GM23338 (cell line): Measurements from ENCODE around the gene PRRG3. TPM values are rescaled to one million over a fixed set of nuclear protein-coding genes. Genes with fewer than 3 reads are reported as not detected.

Experiments
- ATAC-seq: fragments of 200-7000 bp; cut with Tn5 transposase; 3 replicates; pipeline ENCODE4 v1.9.1; 2020
- DNase-seq: peaks from one replicate; pipeline ENCODE4 v3.0.0-alpha.2; 2015; ENCODE audit warnings: low spot score
- H2AFZ ChIP-seq: fragments of 200-600 bp; sonication (generic); 2 replicates; pipeline ENCODE4 v1.8.0; 2016; ENCODE audit warnings: antibody characterized with exemption, mild to moderate bottlenecking, moderate library complexity
- H3F3A ChIP-seq: fragments of 200-600 bp; sonication (generic); replicated peaks from 2 replicates; pipeline ENCODE4 v1.8.0; 2017; ENCODE audit warnings: antibody characterized with exemption, mixed run types, low read depth
- H3K27ac ChIP-seq: fragments of 200-600 bp; sonication (generic); 2 replicates; pipeline ENCODE4 v1.6.1; 2016; ENCODE audit warnings: low read depth
- H3K27me3 ChIP-seq: fragments of 200-600 bp; sonication (generic); 2 replicates; pipeline ENCODE4 v1.8.0; 2016; ENCODE audit warnings: mild to moderate bottlenecking, mixed run types, moderate library complexity; ENCODE audit not compliant: insufficient read depth
- H3K36me3 ChIP-seq: fragments of 200-600 bp; sonication (generic); 2 replicates; pipeline ENCODE4 v1.8.0; 2016; ENCODE audit warnings: mild to moderate bottlenecking; ENCODE audit not compliant: insufficient read depth
- H3K4me1 ChIP-seq: fragments of 200-600 bp; sonication (generic); 2 replicates; pipeline ENCODE4 v1.8.0; 2016; ENCODE audit warnings: mild to moderate bottlenecking, moderate library complexity; ENCODE audit not compliant: insufficient read depth
- H3K4me2 ChIP-seq: fragments of 200-600 bp; sonication (generic); 2 replicates; pipeline ENCODE4 v1.7.1; 2017; ENCODE audit warnings: mixed run types
- H3K4me3 ChIP-seq: fragments of 200-600 bp; sonication (generic); 2 replicates; pipeline ENCODE4 v1.6.1; 2016; ENCODE audit warnings: mixed run types
- H3K79me2 ChIP-seq: fragments of 200-600 bp; sonication (generic); replicated peaks from 2 replicates; pipeline ENCODE4 v1.8.0; 2017; ENCODE audit warnings: mild to moderate bottlenecking; ENCODE audit not compliant: insufficient read depth
- H3K9me2 ChIP-seq: fragments of 200-600 bp; sonication (generic); 2 replicates; pipeline ENCODE4 v1.8.0; 2017; ENCODE audit not compliant: insufficient read depth
- H4K20me1 ChIP-seq: fragments of 200-600 bp; sonication (generic); replicated peaks from 2 replicates; pipeline ENCODE4 v1.8.0; 2017; ENCODE audit warnings: mild to moderate bottlenecking; ENCODE audit not compliant: insufficient read depth
- H3K27ac Mint-ChIP-seq: 2 replicates; pipeline ENCODE4 v1.8.0; 2020; ENCODE audit warnings: inconsistent platforms, mild to moderate bottlenecking, moderate library complexity, mixed read lengths
- H3K27me3 Mint-ChIP-seq: 3 replicates; pipeline ENCODE4 v1.8.0; 2022; ENCODE audit warnings: low read depth, mild to moderate bottlenecking, moderate library complexity, mixed read lengths, inconsistent platforms; ENCODE audit not compliant: insufficient read depth, poor library complexity
- H3K36me3 Mint-ChIP-seq: 3 replicates; pipeline ENCODE4 v1.8.0; 2021; ENCODE audit warnings: low read depth, mild to moderate bottlenecking, inconsistent platforms, moderate library complexity, mixed read lengths
- H3K4me1 Mint-ChIP-seq: 3 replicates; pipeline ENCODE4 v1.8.0; 2020; ENCODE audit warnings: mild to moderate bottlenecking, inconsistent platforms, mixed read lengths
- H3K4me3 Mint-ChIP-seq: 3 replicates; pipeline ENCODE4 v1.8.0; 2021; ENCODE audit warnings: moderate library complexity, mild to moderate bottlenecking, inconsistent platforms, mixed read lengths
- H3K9me3 Mint-ChIP-seq: 3 replicates; pipeline ENCODE4 v1.8.0; 2020; ENCODE audit warnings: moderate library complexity, mild to moderate bottlenecking, inconsistent platforms, mixed read lengths
- CREB1 ChIP-seq: fragments of 250-450 bp; sonication (Bioruptor Pico); IDR thresholded peaks from 2 replicates; pipeline ENCODE4 v1.5.0; 2020; ENCODE audit warnings: low read depth, mild to moderate bottlenecking, moderate library complexity
- ETS1 ChIP-seq: IDR thresholded peaks from 2 replicates; pipeline ENCODE4 v1.6.1; 2016; ENCODE audit warnings: antibody characterized with exemption
- EZH2 ChIP-seq: fragments of 200-600 bp; sonication (generic); IDR thresholded peaks from one replicate; pipeline ENCODE4 v1.8.0; 2017; ENCODE audit warnings: antibody characterized with exemption, mild to moderate bottlenecking, low read depth; ENCODE audit not compliant: unreplicated experiment
- EZH2phosphoT487 ChIP-seq: fragments of 200-600 bp; sonication (generic); IDR thresholded peaks from one replicate; pipeline ENCODE4 v1.8.1; 2018; ENCODE audit warnings: antibody characterized with exemption; ENCODE audit not compliant: unreplicated experiment
- JUNB ChIP-seq: IDR thresholded peaks from one replicate; pipeline ENCODE4 v1.6.1; 2016; ENCODE audit warnings: antibody characterized with exemption; ENCODE audit not compliant: unreplicated experiment
- NANOG ChIP-seq: IDR thresholded peaks from 2 replicates; pipeline ENCODE4 v1.6.1; 2016; ENCODE audit warnings: antibody characterized with exemption, borderline replicate concordance
- POLR2AphosphoS5 ChIP-seq: IDR thresholded peaks from 2 replicates; pipeline ENCODE4 v1.6.1; 2016; ENCODE audit warnings: antibody characterized with exemption, low read depth
- STAT1 ChIP-seq: IDR thresholded peaks from one replicate; pipeline ENCODE4 v1.6.1; 2016; ENCODE audit warnings: antibody characterized with exemption; ENCODE audit not compliant: unreplicated experiment
- ZNF114 ChIP-seq: fragments of 250-450 bp; sonication (Bioruptor Pico); IDR thresholded peaks from 2 replicates; pipeline ENCODE4 v1.5.0; 2020; ENCODE audit warnings: mild to moderate bottlenecking, moderate library complexity
- ZNF331 ChIP-seq: fragments of 250-450 bp; sonication (Bioruptor Pico); IDR thresholded peaks from 2 replicates; pipeline ENCODE4 v1.5.0; 2020; ENCODE audit warnings: low read depth, mild to moderate bottlenecking, moderate library complexity
- polyA plus RNA-seq: library from polyadenylated mRNA; unstranded; fragments of >200 nt; fragmentation: Nextera tagmentation; extraction: Ambion mirVana; gene quantifications from 2 replicates; pipeline ENCODE4 v1.2.1, GENCODE V29; 2016
- total RNA-seq: library from RNA; depleted of rRNA; stranded (reverse); fragments of >200 nt; shearing (Covaris generic); gene quantifications from 2 replicates; pipeline ENCODE4 v1.2.3, GENCODE V29; 2014
- TF ChIP-seq, protein P1 (sequence below): fragments of 250-450 bp; sonication (Bioruptor Pico); IDR thresholded peaks from 2 replicates; pipeline ENCODE4 v1.5.0; 2020; ENCODE audit warnings: mild to moderate bottlenecking, moderate library complexity
- TF ChIP-seq, protein P2 (sequence below): IDR thresholded peaks from one replicate; pipeline ENCODE4 v1.6.1; 2018; ENCODE audit warnings: antibody characterized with exemption; ENCODE audit not compliant: unreplicated experiment
- TF ChIP-seq, protein P3 (sequence below), 2 experiments: fragments of 200-600 bp in 1 of 2; sonication (generic) in 1 of 2; conservative IDR thresholded peaks; 2 replicates each; pipeline versions ENCODE4 v1.5.1 to v1.6.1; 2016 to 2017; ENCODE audit warnings: antibody characterized with exemption in 2 of 2, low read depth in 2 of 2, mild to moderate bottlenecking in 2 of 2, moderate library complexity in 1 of 2

PRRG3 gene
- total and polyA plus RNA-seq, 2 experiments from 2014 or later: 5.0 to 10.6 TPM

DNA sequence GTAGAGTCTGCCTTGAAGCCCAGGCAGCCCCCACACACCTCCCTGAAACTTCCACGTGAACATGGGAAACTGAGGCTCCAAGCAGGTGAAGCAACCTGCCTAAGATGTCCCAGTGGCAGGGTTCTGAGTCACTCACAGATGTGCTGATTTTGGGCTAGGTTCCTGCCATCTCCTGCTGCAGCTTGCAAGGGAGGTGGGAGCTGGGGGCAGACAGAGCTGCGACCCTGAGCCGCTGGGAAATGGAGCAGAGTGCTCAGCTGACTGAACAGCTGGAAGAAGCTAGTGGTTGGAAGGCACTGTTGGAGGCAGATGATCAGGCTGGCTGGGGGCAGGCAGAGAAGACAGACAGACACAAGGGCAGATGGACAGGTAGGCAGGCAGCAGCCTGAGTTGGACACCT is 17.0 kb downstream of the PRRG3 start:
- H3K9me2 ChIP-seq: no peaks in the 10 kb centered on the region
- H3K27me3 ChIP-seq: no peaks in the 10 kb centered on the region
- H2AFZ ChIP-seq: no peak overlapping the region
- H3K79me2 ChIP-seq: no peaks in the 10 kb centered on the region
- H3F3A ChIP-seq: no peaks in the 10 kb centered on the region
- no peak for TF ChIP-seq JUNB
- TF ChIP-seq NANOG: no peak
- TF ChIP-seq, protein P1, sequence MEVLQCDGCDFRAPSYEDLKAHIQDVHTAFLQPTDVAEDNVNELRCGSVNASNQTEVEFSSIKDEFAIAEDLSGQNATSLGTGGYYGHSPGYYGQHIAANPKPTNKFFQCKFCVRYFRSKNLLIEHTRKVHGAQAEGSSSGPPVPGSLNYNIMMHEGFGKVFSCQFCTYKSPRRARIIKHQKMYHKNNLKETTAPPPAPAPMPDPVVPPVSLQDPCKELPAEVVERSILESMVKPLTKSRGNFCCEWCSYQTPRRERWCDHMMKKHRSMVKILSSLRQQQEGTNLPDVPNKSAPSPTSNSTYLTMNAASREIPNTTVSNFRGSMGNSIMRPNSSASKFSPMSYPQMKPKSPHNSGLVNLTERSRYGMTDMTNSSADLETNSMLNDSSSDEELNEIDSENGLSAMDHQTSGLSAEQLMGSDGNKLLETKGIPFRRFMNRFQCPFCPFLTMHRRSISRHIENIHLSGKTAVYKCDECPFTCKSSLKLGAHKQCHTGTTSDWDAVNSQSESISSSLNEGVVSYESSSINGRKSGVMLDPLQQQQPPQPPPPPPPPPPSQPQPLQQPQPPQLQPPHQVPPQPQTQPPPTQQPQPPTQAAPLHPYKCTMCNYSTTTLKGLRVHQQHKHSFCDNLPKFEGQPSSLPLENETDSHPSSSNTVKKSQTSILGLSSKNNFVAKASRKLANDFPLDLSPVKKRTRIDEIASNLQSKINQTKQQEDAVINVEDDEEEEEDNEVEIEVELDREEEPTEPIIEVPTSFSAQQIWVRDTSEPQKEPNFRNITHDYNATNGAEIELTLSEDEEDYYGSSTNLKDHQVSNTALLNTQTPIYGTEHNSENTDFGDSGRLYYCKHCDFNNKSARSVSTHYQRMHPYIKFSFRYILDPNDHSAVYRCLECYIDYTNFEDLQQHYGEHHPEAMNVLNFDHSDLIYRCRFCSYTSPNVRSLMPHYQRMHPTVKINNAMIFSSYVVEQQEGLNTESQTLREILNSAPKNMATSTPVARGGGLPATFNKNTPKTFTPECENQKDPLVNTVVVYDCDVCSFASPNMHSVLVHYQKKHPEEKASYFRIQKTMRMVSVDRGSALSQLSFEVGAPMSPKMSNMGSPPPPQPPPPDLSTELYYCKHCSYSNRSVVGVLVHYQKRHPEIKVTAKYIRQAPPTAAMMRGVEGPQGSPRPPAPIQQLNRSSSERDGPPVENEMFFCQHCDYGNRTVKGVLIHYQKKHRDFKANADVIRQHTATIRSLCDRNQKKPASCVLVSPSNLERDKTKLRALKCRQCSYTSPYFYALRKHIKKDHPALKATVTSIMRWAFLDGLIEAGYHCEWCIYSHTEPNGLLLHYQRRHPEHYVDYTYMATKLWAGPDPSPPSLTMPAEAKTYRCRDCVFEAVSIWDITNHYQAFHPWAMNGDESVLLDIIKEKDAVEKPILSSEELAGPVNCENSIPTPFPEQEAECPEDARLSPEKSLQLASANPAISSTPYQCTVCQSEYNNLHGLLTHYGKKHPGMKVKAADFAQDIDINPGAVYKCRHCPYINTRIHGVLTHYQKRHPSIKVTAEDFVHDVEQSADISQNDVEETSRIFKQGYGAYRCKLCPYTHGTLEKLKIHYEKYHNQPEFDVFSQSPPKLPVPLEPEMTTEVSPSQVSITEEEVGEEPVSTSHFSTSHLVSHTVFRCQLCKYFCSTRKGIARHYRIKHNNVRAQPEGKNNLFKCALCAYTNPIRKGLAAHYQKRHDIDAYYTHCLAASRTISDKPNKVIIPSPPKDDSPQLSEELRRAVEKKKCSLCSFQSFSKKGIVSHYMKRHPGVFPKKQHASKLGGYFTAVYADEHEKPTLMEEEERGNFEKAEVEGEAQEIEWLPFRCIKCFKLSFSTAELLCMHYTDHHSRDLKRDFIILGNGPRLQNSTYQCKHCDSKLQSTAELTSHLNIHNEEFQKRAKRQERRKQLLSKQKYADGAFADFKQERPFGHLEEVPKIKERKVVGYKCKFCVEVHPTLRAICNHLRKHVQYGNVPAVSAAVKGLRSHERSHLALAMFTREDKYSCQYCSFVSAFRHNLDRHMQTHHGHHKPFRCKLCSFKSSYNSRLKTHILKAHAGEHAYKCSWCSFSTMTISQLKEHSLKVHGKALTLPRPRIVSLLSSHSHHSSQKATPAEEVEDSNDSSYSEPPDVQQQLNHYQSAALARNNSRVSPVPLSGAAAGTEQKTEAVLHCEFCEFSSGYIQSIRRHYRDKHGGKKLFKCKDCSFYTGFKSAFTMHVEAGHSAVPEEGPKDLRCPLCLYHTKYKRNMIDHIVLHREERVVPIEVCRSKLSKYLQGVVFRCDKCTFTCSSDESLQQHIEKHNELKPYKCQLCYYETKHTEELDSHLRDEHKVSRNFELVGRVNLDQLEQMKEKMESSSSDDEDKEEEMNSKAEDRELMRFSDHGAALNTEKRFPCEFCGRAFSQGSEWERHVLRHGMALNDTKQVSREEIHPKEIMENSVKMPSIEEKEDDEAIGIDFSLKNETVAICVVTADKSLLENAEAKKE: no peak
- no peak for TF ChIP-seq ZNF114
- TF ChIP-seq EZH2: no peak
- TF ChIP-seq ZNF331 (CRISPR knock-in tag): no peak
- TF ChIP-seq, protein P2, sequence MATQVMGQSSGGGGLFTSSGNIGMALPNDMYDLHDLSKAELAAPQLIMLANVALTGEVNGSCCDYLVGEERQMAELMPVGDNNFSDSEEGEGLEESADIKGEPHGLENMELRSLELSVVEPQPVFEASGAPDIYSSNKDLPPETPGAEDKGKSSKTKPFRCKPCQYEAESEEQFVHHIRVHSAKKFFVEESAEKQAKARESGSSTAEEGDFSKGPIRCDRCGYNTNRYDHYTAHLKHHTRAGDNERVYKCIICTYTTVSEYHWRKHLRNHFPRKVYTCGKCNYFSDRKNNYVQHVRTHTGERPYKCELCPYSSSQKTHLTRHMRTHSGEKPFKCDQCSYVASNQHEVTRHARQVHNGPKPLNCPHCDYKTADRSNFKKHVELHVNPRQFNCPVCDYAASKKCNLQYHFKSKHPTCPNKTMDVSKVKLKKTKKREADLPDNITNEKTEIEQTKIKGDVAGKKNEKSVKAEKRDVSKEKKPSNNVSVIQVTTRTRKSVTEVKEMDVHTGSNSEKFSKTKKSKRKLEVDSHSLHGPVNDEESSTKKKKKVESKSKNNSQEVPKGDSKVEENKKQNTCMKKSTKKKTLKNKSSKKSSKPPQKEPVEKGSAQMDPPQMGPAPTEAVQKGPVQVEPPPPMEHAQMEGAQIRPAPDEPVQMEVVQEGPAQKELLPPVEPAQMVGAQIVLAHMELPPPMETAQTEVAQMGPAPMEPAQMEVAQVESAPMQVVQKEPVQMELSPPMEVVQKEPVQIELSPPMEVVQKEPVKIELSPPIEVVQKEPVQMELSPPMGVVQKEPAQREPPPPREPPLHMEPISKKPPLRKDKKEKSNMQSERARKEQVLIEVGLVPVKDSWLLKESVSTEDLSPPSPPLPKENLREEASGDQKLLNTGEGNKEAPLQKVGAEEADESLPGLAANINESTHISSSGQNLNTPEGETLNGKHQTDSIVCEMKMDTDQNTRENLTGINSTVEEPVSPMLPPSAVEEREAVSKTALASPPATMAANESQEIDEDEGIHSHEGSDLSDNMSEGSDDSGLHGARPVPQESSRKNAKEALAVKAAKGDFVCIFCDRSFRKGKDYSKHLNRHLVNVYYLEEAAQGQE: no peak
- TF ChIP-seq CREB1 (CRISPR knock-in tag): no peak
- no peak for TF ChIP-seq STAT1
- no peak for TF ChIP-seq POLR2AphosphoS5
- no peak for TF ChIP-seq ETS1
- TF ChIP-seq EZH2phosphoT487: no peak
- TF ChIP-seq, protein P3, sequence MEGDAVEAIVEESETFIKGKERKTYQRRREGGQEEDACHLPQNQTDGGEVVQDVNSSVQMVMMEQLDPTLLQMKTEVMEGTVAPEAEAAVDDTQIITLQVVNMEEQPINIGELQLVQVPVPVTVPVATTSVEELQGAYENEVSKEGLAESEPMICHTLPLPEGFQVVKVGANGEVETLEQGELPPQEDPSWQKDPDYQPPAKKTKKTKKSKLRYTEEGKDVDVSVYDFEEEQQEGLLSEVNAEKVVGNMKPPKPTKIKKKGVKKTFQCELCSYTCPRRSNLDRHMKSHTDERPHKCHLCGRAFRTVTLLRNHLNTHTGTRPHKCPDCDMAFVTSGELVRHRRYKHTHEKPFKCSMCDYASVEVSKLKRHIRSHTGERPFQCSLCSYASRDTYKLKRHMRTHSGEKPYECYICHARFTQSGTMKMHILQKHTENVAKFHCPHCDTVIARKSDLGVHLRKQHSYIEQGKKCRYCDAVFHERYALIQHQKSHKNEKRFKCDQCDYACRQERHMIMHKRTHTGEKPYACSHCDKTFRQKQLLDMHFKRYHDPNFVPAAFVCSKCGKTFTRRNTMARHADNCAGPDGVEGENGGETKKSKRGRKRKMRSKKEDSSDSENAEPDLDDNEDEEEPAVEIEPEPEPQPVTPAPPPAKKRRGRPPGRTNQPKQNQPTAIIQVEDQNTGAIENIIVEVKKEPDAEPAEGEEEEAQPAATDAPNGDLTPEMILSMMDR (conservative IDR thresholded peaks at IDR 0.05; ENCODE audit: low read depth in 2 of 2): no peak
- H3K4me3 ChIP-seq: no peak overlapping the region
- no peak for DNase-seq
- peaks cover 3% of the 10 kb centered on the region for H3K27me3 Mint-ChIP-seq
- H3K4me1 ChIP-seq: no peaks in the 10 kb centered on the region; the same call in 1 of the 2 replicates
- H3K36me3 ChIP-seq: no peaks in the 10 kb centered on the region
- H3K4me1 Mint-ChIP-seq: peaks cover 11% of the 10 kb centered on the region; the same call in 2 of the 3 replicates
- no peak overlapping the region for H3K4me2 ChIP-seq
- H3K27ac Mint-ChIP-seq: no peak overlapping the region
- no peaks in the 10 kb centered on the region for H4K20me1 ChIP-seq
- H3K36me3 Mint-ChIP-seq: no peaks in the 10 kb centered on the region
- ATAC-seq: no peak
- H3K4me3 Mint-ChIP-seq: no peak overlapping the region
- no peaks in the 10 kb centered on the region for H3K9me3 Mint-ChIP-seq
- H3K27ac ChIP-seq: no peak overlapping the region
